ENCODE results near the gene CTSS. TPM values are rescaled to one million over a fixed set of nuclear protein-coding genes. Genes with fewer than 3 reads are reported as not detected.

Gene CTSS
- total RNA-seq (2022; extraction: Qiagen RNA extraction; ENCODE audit: low read depth), result 15.2 to 19.7 TPM (median 16.0 TPM) in 5 replicates

DNA sequence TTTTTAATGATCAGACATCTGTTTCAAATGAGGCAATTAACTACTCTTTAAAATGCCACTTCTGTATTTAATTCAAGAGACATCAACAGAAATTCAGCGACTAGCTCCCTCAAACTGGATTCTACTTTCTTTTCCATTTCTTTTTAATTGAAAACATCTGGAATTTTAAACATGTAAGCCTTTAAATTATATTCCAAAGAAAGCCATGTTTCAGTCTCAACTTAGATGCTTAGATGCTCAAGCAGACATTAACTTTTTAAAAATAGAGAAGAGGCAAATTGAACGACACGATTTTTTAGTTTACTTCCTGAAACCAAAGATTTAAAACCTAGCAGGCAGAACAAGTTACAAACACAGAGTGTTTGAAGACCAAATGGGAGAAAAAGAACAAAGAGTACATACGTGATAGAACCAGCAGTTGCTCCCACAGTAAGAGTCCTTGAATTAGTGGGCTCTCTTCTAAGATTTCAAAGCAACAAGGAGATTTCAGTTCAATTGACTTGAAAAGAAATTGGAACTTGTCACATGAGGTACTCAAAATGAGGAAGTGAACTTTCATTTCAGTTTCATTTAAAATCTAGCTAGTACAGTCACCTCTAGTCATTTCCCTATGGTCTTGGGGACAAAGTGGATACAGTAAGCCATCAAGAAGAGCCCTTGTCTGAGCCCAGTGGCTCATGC, at the start of gene CTSS:
TSS of gene CTSS (minus strand) at position 483 of the 681 bp plus-strand sequence. CDS start 1,015 bp downstream, outside the sequence.

DNA sequence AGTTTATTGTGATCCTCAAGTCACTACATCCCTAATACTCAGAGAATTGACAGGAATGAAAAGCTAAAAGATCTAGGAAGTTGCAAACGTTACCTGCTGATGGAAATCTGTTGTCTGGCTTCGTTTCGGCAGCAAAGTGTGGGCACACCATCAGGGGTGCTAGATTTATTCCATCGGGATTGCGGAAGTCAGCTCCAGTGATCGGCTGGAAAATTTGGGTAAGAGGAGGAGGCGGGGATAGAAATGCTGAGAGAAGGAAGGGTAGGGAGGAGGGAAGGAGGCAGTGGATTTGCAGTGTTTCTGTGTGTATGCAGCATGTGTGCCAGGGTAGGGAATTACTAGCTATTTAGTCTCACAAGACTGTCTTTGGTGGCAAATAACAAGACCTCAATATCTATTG, 42.5 kb upstream of the CTSS start, which contains the start of gene CTSK:
TSS of gene CTSK (minus strand) at position 140 of the 400 bp plus-strand sequence. CDS start 1,455 bp downstream, outside the sequence.

DNA sequence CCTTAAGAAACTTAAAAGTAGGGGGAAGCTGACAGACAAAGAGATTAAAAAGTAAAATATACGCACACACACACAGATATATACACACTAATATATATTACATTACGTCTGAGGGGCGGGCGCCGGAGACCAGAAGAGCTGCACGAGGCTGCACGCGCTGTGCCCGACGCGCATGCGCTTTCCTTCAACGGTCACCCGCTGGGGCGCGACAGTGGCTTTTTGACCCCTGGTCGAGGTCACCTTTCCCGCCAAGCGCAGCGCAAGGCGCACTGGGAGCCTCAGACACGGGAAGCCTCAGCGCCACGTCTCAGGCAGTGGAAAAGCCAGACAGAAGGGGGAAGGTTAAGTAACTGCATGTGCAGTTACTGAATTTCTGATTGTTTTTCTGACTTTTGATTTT, 44.9 kb downstream of the CTSS start, which contains the start of gene HORMAD1:
TSS of gene HORMAD1 (minus strand) at position 193 of the 400 bp plus-strand sequence. CDS start 1,390 bp downstream, outside the sequence.

DNA sequence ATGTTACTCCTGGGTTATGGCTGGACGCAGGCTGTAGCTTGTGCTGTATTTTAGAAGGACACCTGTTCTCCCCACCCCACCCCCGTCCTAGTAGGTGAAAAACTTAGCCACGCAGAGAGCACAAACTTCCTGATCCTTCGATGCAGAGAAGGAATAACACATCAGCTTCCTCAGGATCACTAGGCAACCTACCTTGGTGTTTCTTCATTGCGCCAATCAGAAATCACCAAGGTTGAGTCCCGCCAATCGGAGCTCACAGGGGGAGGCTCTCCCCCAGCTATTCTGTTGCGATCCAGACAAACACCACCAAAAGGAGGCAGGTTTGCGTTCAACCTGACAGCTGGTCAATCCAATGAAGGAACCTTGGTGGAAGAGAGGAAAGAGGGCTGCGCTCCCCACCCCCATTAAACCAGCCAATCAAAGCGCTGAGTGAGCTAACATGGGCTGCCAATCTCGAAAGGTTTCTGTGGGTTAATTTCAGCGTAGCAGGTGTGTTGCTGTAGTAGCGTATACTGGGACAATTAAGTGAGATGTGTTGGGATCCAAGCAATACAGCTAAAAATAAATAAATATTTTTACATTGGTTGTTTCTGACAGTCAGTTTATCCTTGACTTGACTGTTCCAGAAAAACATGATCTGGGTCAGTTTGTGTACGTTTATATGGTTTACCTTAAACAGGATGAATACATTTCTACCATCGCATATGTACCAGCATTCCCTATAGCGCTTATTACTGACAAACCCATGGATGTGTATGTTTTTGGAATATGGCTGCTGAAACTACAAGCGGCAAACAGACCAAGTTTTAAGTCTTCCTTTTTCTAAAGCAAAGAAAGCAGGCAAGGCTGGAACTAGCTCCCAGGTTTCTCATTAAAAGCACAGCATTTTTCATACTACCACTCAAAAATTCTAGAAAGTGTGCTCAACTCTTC, 68.3 kb downstream of the CTSS start, which contains the start of gene GOLPH3L:
TSS of gene GOLPH3L (minus strand) at position 160 of the 933 bp plus-strand sequence. CDS start 2,316 bp downstream, outside the sequence.

Other genes with a start within 250 kb of the CTSS start
- gene ADAMTSL4, start 216.4 kb downstream of the CTSS start, total RNA-seq (2022; extraction: Qiagen RNA extraction; ENCODE audit: low read depth), result 2.0 to 3.5 TPM (median 2.9 TPM) in 5 replicates
- gene MCL1, start 186.2 kb downstream of the CTSS start, total RNA-seq (2022; extraction: Qiagen RNA extraction; ENCODE audit: low read depth), result 122 to 164 TPM (median 139 TPM) in 5 replicates
- 123 to 149 TPM (median 132 TPM) in 5 replicates for gene ENSA, start 136.2 kb downstream of the CTSS start, total RNA-seq (2022; extraction: Qiagen RNA extraction; ENCODE audit: low read depth)
- 13.1 to 20.0 TPM (median 16.6 TPM) in 5 replicates for gene GOLPH3L, start 68.6 kb downstream of the CTSS start, total RNA-seq (2022; extraction: Qiagen RNA extraction; ENCODE audit: low read depth)
- gene HORMAD1, start 44.9 kb downstream of the CTSS start, total RNA-seq (2022; extraction: Qiagen RNA extraction; ENCODE audit: low read depth), result 6.0 to 9.4 TPM (median 7.8 TPM) in 5 replicates
- 1.5 to 2.4 TPM (median 1.7 TPM) in 5 replicates for gene CTSK, start 42.5 kb upstream of the CTSS start, total RNA-seq (2022; extraction: Qiagen RNA extraction; ENCODE audit: low read depth)
- gene ARNT, start 110.8 kb upstream of the CTSS start, total RNA-seq (2022; extraction: Qiagen RNA extraction; ENCODE audit: low read depth), result 10.3 to 14.9 TPM (median 13.5 TPM) in 5 replicates
- 0.07 TPM in 1 of 5 replicates, not detected in the others for gene CTXND2, start 121.4 kb upstream of the CTSS start, total RNA-seq (2022; extraction: Qiagen RNA extraction; ENCODE audit: low read depth)
- gene SETDB1, start 160.6 kb upstream of the CTSS start, total RNA-seq (2022; extraction: Qiagen RNA extraction; ENCODE audit: low read depth), result 21.0 to 27.0 TPM (median 24.8 TPM) in 5 replicates
- 253 to 265 TPM (median 263 TPM) in 5 replicates for gene CERS2, start 209.1 kb upstream of the CTSS start, total RNA-seq (2022; extraction: Qiagen RNA extraction; ENCODE audit: low read depth)
- gene ANXA9, start 216.5 kb upstream of the CTSS start, total RNA-seq (2022; extraction: Qiagen RNA extraction; ENCODE audit: low read depth), result 0.57 to 1.0 TPM (median 0.67 TPM) in 5 replicates
- 2.1 to 3.9 TPM (median 3.1 TPM) in 5 replicates for gene MINDY1, start 241.1 kb upstream of the CTSS start, total RNA-seq (2022; extraction: Qiagen RNA extraction; ENCODE audit: low read depth)
- gene PRUNE1, start 242.7 kb upstream of the CTSS start, total RNA-seq (2022; extraction: Qiagen RNA extraction; ENCODE audit: low read depth), result 12.7 to 17.8 TPM (median 15.1 TPM) in 5 replicates

Measured in A549 treated with DMSO at 1 μM for 4 hours (cell line).